Fibroblast of the aortic adventitia (primary cell): Measurements from ENCODE around the gene RNASE9. TPM values are rescaled to one million over a fixed set of nuclear protein-coding genes. Genes with fewer than 3 reads are reported as not detected.

Source experiments
- DNase-seq: peaks from one replicate; pipeline ENCODE4 v3.0.0-alpha.2; 2010; ENCODE audit warnings: low read depth
- H3K4me3 ChIP-seq: 2 replicates; pipeline ENCODE4 v1.5.1; 2011; ENCODE audit warnings: low read depth, mild to moderate bottlenecking, control low read depth, low read length, moderate library complexity
- CTCF ChIP-seq: IDR thresholded peaks from 2 replicates; pipeline ENCODE4 v1.5.1; 2011; ENCODE audit warnings: mild to moderate bottlenecking, low read length, control low read depth, inconsistent platforms; ENCODE audit not compliant: insufficient read depth
- total RNA-seq: library from RNA; depleted of rRNA; stranded (reverse); fragments of >200 nt; gene quantifications from 2 replicates; pipeline ENCODE4 v1.2.3, GENCODE V29; 2012; ENCODE audit warnings: low replicate concordance

RNASE9 gene
- total RNA-seq, 1 donor = not detected

DNA sequence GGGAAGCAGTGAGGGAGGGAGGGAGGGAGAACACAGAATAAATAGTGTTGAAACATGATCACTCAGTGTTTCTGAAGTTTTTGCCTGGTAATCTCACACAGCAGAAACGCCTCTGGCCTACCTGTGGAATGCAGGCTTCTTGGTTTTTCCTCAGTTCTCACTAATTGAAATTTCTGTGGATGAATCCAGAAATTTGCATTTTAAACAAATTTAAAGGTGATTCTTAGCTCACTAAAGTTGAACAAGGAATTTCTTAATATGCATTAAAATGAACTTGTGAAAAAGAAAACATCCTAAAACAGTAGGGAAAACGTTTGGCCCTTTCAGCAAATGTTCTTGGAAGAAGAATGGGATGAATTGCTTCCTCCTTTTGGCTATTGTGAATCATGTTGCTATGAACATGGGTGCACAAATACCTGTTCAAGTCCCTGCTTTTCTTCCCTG lies 1.4 kb downstream of the RNASE9 start:
- no peak for DNase-seq
- H3K4me3 ChIP-seq = no peak overlapping the region
- TF ChIP-seq CTCF = no peak

- DNase-seq = no peak
- no peak overlapping the region for H3K4me3 ChIP-seq
- TF ChIP-seq CTCF = no peak
These were observed 3.7 kb downstream of the RNASE9 start for GRCh38 chr14:20557212-20557542.

DNA sequence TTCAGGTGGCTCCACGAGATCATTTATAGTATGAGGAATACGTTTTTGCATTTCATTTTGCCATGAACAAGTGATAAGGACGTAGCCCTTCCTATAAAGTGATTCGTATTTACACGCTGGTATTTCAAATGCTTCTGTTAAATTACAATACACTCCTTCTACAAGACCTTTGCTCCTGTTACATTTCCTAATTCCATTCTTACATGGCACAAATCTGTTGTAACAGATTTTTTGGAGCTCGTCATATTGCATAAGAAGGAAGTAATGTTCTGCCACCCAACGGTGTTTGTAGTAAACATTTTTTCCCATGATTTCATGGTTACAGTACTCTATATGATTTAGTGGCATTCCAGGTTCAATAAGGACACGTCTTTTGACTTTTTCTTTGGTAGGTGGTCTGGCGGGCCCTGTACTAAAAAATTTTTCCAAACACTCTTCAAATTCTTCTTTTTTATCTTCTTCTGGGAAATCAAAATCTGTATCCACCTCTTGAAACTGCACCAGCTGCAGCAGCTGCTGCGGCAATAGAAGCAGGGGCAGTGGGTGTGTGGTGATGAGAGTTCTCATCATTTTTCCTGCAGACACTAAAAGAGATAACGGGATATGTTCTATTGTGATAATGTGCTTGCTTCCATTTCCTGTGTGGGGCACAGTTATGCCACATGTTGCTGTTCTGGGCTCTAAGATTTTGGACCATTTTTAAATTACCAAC lies 4.2 kb downstream of the RNASE9 start:
- no peak for DNase-seq
- no peak for TF ChIP-seq CTCF
- H3K4me3 ChIP-seq = no peak overlapping the region

- DNase-seq = no peak
- no peak for TF ChIP-seq CTCF
- H3K4me3 ChIP-seq = no peak overlapping the region
These were observed 5.0 kb downstream of the RNASE9 start for GRCh38 chr14:20555845-20556244.

DNA sequence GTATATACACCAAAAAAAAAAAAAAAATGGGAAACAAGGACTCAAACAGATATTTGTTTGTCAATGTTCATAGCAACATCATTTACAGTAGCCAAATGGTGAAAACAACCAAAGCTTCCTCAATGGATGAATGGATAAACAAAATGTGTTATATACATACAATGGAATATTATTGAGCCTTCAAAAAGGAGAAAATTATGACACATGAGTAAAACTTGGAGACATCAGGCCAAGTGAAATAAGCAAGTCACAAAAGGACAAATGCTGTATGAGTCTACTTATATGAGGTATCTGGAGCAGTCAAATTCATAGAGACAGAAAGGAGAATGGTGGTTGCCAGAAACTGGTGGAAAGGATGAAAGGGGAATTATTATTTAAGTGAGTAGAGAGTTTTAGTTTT lies 7.8 kb downstream of the RNASE9 start:
- TF ChIP-seq CTCF = no peak
- no peak for DNase-seq

DNA sequence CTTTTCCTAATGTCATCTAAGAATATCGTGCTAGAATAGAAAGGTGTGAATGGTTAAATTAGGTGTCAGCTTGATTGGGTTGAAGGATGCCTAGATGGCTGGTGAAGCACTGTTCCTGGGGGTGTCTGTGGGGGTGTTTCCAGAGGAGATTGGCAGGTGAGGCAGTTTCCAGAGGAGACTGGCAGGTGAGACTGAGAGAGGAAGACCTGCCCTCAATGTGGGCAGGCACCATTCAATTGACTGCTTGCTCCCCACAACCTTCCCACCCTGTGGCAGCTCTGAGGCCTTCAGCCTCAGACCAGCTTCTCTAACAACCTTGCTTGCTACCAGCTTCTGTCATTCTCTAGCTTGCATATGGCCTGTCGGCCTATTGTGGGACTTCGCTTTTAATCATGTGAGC lies 9.2 kb downstream of the RNASE9 start:
- no peak overlapping the region for H3K4me3 ChIP-seq
- DNase-seq = no peak
- no peak for TF ChIP-seq CTCF

More for the DNA sequence above, 7.8 kb downstream of the RNASE9 start:
- no peak overlapping the region for H3K4me3 ChIP-seq

- no peak for TF ChIP-seq CTCF
- no peak overlapping the region for H3K4me3 ChIP-seq
- DNase-seq = no peak
These were observed 9.9 kb downstream of the RNASE9 start for GRCh38 chr14:20550926-20551325.
